Type B pancreatic cell (in vitro differentiated cells): ENCODE data around the gene EBI3. TPM values are rescaled to one million over a fixed set of nuclear protein-coding genes. Genes with fewer than 3 reads are reported as not detected.
A peak's percentile ranks its signal among the peaks of the same experiment; 100 is the strongest.
"Not testable (repeated sequence)": the region's sequence is repeated elsewhere in the genome, so short reads cannot be mapped to it uniquely, and the experiment has no call there.

Source experiments
- DNase-seq: peaks from one replicate; pipeline ENCODE4 v3.0.0; 2021; ENCODE audit warnings: mixed read lengths; ENCODE audit not compliant: unreplicated experiment; ENCODE audit errors: extremely low spot score
- H3K27ac Mint-ChIP-seq: 2 replicates; pipeline ENCODE4 v1.8.0; 2021; ENCODE audit warnings: mild to moderate bottlenecking, mixed read lengths
- H3K27me3 Mint-ChIP-seq: 2 replicates; pipeline ENCODE4 v1.8.0; 2021; ENCODE audit warnings: mixed read lengths
- H3K36me3 Mint-ChIP-seq: 2 replicates; pipeline ENCODE4 v1.8.0; 2021; ENCODE audit warnings: mixed read lengths
- H3K4me1 Mint-ChIP-seq: one replicate; pipeline ENCODE4 v1.8.0; 2021; ENCODE audit warnings: mixed read lengths; ENCODE audit not compliant: unreplicated experiment
- H3K4me3 Mint-ChIP-seq: 2 replicates; pipeline ENCODE4 v1.8.0; 2021; ENCODE audit warnings: mild to moderate bottlenecking, mixed read lengths
- H3K9me3 Mint-ChIP-seq: 2 replicates; pipeline ENCODE4 v1.8.0; 2021; ENCODE audit warnings: mixed read lengths
- CTCF ChIP-seq: fragments of 200-600 bp; sonication (generic); conservative IDR thresholded peaks from 2 replicates; pipeline ENCODE4 v1.5.0; 2021; ENCODE audit warnings: antibody characterized with exemption, mild to moderate bottlenecking
- total RNA-seq: library from RNA; stranded (reverse); gene quantifications from 2 replicates; pipeline ENCODE4 v1.2.1, GENCODE V29; 2021; ENCODE audit warnings: low replicate concordance

EBI3 gene
- total RNA-seq, 1 donor from 2014 or later, result 0.43 TPM

- Mint-ChIP-seq H3K4me1 (peaks cover 11% of the 10 kb centered on the region), H3K36me3 (no peaks in the 10 kb centered on the region), H3K27ac (no peak overlapping the region), H3K27me3 (peaks cover 6% of the 10 kb centered on the region), H3K4me3 (no peak overlapping the region), H3K9me3 (no peaks in the 10 kb centered on the region)
- no peak for TF ChIP-seq CTCF
- DNase-seq, result no peak
These were observed 43.8 kb upstream of the EBI3 start for GRCh38 chr19:4185413-4186086.

- no peaks in the 10 kb centered on the region for H3K36me3 Mint-ChIP-seq
- TF ChIP-seq CTCF, result peak; percentile 86
- H3K4me1 Mint-ChIP-seq, result peaks cover 11% of the 10 kb centered on the region
- peak overlapping the region; percentile 23 for H3K4me3 Mint-ChIP-seq
- peaks cover 6% of the 10 kb centered on the region for H3K27me3 Mint-ChIP-seq
- DNase-seq, result no peak
- H3K9me3 Mint-ChIP-seq, result no peaks in the 10 kb centered on the region
- H3K27ac Mint-ChIP-seq, result peak overlapping the region; percentile 74
These were observed 43.0 kb upstream of the EBI3 start for GRCh38 chr19:4186087-4186993.

DNA sequence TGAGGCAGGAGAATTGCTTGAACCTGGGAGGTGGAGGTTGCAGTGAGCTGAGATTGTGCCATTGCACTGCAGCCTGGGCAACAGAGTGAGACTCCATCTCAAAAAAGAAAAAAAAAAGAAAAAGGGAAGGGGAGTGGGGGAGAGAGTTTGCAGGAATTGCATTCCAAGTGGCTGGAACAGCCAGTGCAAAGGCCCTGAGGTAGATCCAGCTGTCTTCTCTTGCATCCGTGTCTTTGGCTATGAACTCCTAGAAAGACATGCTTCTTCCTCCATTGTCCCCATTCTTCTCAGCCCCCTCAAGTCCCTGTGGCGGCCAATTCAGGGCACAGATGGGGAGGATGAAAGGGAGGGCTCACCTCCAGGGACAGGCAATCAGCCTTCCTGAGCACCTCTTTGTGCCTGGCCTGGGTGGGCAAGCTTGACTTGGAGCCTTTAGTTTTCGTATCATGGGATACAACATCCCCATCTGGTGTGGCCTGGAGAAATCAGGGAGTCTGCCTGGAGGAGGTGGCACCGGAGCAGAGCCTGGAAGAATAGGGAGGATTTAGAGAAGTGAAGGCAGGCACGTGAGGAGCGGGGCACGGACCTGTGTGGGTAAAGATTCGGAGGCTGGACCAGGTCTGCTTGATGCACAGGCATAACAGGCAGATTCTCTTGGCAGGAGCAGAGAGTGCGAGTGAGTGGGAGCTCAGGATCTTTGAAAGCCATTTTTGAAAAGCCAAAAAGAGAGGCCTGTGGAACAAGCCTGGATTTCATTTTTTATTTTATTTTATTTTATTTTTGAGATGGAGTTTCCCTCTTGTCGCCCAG lies 41.8 kb upstream of the EBI3 start:
- no peaks in the 10 kb centered on the region for H3K9me3 Mint-ChIP-seq
- no peaks in the 10 kb centered on the region for H3K36me3 Mint-ChIP-seq
- no peak for DNase-seq
- no peak overlapping the region for H3K27ac Mint-ChIP-seq
- peaks cover 6% of the 10 kb centered on the region for H3K27me3 Mint-ChIP-seq
- H3K4me1 Mint-ChIP-seq, result peaks cover 7% of the 10 kb centered on the region
- H3K4me3 Mint-ChIP-seq, result no peak overlapping the region
- no peak for TF ChIP-seq CTCF

DNA sequence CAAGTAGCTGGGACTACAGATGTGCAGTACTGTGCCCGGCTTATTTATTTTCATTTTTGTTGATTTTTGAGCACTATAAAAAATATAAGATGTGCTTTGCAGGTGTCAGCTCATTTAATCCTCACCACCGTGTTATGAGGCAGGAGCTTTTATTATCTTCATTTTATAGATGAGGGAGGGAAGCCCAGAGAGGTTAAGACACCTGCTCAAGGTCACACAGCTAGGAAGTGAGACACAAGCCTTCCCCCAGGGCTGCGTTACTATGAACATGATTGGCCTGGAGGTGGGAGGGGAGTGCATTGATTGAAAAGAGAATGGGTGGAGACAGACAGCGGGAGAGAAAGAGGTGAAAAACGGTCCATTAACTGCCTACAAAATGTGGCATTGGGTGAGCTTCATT lies 39.7 kb upstream of the EBI3 start:
- Mint-ChIP-seq H3K4me3 (no peak overlapping the region), H3K27me3 (peaks cover 19% of the 10 kb centered on the region), H3K27ac (no peak overlapping the region), H3K36me3 (no peaks in the 10 kb centered on the region), H3K9me3 (no peaks in the 10 kb centered on the region), H3K4me1 (peaks cover 4% of the 10 kb centered on the region)
- TF ChIP-seq CTCF, result no peak
- no peak for DNase-seq

GRCh38 chr19:4192537-4192936 lies 36.8 kb upstream of the EBI3 start:
- H3K36me3 Mint-ChIP-seq, H3K4me3 Mint-ChIP-seq, H3K9me3 Mint-ChIP-seq, DNase-seq, H3K27ac Mint-ChIP-seq, H3K4me1 Mint-ChIP-seq: not testable (repeated sequence)
- H3K27me3 Mint-ChIP-seq, result peaks cover 41% of the 10 kb centered on the region
